Stimulated activated CD4-positive, alpha-beta T cell treated with anti-CD3 and anti-CD28 coated beads, Interleukin-1b, Interleukin-23, amount 100 ng/mL, for 24 hours (primary cell): ENCODE data around the gene STAG3.
A peak's percentile ranks its signal among the peaks of the same experiment; 100 is the strongest.
"Not testable (repeated sequence)": the region's sequence is repeated elsewhere in the genome, so short reads cannot be mapped to it uniquely, and the experiment has no call there.

Experiments used
- DNase-seq, 4 experiments: peaks; one replicate each; pipeline ENCODE4 v3.0.0-alpha.2; 2020; ENCODE audit warnings: low read depth in 4 of 4, low spot score in 1 of 4

STAG3 gene

DNA sequence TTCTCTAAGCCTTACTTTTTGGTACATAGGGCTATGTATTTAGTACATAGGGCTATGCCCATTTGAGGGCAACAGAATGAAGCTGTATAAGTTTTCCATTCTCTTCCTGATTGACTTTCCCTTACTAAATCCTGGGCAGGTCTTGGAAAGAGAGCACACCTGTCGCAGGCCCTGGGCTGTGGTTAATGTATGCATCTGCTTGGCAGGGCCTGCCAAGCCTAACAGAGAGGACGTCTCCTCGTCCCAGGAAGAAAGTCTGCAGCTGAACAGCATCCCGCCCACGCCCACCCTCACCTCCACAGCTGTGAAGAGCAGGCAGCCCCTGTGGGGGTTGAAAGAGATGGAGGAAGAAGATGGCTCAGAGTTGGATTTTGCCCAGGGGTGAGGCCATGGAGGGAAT lies 33.1 kb downstream of the STAG3 start:
- no peak for DNase-seq

DNA sequence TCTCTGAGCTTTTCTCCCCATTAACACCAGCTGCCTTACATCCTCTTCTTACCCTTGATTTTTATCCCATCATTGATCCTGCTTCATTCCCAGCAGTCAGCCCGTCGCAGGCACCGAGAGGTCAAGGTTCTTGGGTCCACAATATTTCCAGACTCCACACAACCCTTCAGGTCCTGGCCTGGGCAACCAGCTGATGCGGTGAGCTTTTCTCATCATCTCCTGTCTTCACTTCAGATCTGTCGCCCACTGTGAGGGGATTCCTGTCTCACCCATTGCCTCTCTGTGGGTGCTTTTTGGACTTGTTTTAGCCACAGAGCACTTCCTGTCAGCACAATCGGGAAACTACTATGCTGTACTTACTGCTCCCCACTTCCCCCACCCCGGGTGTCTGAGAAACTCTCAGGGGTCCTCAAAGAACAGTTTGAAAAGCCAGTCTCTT lies 33.6 kb downstream of the STAG3 start:
- no peak for DNase-seq

DNA sequence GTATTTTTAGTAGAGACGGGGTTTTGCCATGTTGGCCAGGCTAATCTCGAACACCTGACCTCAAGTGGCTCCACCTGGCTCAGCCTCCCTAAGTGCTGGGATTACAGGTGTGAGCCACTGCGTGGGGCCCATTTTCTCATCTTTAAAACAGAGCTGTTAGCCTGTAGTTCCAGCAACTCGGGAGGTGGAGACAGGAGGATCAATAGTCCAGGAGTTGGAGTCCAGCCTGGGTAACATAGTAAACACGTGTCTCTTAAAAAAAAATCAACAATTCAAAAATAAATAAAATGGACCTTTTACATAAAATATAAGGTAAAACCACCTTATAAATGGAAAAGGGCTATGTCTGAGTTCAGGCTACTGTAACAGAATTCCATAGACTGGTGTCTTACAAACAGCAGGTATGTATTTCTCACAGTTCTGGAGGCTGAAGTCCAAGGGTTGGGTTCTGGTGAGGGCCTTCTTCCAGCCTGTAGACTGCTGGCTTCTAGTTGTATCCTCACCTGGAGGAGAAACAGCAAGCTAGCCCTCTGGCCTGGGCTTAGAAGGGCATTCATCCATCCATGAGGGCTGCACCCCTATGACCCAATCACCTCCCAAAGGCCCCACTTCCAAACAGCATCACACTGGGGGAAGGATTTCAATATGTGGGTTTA lies 35.0 kb downstream of the STAG3 start:
- no peak for DNase-seq

DNA sequence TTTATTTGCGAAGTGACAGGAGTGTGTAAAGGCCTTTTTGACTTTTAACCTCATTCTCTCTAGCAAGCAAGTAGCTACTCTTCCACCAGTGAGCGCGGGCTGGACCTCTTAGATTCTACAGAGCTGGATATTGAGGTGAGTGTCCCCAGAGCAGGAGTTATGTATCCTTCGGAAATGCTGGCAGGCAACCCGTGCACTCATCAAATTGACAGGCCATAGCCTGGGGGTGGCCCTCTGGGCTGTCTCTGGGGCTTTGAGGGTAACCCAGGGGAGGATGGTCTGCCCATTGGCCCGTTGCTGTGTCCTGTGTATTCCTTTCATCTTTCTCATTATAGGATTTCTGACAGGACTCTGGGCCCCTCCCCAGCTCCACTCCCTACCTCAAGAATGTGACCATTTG lies 36.0 kb downstream of the STAG3 start:
- no peak for DNase-seq

DNA sequence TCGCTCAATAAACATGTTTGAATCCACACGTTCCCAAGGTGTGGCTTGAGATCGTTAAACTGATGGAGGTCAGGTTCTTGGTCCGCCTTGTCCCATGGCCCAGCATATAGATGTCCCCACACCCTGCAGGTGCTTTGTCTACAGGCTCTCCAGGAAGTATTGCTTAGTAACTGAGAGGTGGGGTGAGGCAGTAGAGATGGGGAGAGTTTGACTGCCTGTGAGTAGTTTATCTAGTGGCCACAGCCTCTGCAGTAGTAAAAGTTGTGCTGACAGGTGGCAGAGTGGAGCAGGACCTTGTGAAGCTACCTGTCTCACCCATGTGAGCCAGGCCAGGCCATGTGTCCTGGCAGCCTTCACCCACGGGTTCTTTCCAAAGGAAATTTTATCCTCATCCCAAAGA lies 36.6 kb downstream of the STAG3 start:
- DNase-seq = not testable (repeated sequence)

DNA sequence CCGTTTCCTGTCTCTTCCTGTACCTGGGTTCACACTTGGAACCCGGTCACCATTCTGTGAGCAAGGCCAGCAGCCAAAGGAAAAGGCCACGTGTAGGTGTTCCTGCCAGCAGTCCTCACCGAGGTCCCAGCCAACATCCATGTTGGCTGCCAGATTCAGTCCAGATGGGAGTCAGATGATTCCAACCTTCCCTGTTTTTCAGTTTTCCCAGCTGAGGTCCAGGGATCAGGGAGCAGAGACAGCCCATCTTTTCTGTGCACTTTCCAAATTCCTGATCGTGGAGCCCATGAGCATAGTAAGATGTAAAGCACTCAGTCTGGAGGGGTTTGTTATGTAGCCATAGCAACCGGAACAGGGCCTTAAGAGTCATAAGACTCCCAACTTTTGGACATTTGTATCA lies 38.2 kb downstream of the STAG3 start:
- no peak for DNase-seq

DNA sequence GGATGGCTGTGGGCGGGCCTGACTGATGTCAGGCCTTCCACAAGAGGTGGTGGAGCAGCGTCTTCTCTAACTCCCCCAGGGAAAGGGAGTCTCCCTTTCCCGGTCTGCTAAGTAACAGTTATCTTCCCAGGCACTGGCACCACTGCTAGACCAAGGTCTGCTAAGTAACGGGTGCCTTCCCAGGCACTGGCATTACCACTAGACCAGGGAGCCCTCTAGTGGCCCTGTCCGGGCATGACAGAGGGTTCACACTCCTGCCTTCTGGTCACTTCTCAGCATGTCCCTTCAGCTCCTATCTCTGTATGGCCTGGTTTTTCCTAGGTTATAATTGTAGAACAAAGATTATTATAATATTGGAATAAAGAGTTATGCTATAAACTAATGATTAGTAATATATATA lies 40.2 kb downstream of the STAG3 start:
- DNase-seq = peak; percentile 58 to 79 (median 64)

DNA sequence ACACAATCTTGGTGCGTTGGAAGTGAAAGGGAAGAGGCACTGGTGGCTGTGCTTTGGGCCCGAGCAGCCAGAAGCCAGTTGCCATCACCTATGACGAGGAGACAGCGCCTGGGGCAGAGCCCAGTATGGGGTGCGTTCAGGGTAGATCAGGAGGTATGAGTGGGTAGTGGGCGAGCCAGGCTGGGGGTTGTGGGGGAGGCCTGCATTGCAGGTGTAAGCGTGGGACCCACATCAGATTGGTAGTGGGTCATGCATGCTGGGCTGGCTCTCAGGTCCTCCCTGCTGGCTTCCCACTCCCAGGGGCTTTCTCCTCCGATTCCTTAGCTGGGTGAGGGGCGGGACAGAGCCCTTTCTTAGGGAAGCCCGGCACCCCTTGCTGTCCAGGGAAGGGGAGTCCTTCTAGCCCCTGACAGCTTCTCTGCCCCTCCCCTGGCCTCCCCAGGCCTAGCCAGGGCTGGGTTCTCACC lies 41.6 kb downstream of the STAG3 start:
- DNase-seq = no peak

DNA sequence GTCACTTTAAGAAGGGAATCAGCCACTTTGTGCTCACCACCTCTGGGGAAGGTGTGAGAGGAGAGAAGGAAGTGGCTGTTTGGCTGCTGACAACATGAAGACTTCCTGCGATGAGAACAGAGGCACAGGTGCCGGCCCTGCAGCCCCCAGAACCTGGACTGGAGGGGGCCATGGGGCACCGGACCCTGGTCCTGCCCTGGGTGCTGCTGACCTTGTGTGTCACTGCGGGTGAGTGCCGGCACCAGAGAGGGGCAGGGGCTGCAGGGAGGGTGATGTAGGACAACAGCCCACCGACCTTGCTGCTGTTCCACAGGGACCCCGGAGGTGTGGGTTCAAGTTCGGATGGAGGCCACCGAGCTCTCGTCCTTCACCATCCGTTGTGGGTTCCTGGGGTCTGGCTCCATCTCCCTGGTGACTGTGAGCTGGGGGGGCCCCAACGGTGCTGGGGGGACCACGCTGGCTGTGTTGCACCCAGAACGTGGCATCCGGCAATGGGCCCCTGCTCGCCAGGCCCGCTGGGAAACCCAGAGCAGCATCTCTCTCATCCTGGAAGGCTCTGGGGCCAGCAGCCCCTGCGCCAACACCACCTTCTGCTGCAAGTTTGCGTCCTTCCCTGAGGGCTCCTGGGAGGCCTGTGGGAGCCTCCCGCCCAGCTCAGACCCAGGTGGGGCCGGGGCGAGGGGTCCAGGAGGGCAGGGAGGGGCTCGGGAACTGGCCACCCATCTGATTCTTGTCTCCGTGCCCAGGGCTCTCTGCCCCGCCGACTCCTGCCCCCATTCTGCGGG lies 42.3 kb downstream of the STAG3 start, which contains the start of gene PVRIG:
Gene PVRIG, plus strand, starts transcription at position 149 of the 785 bp plus-strand sequence. Its CDS starts 22 bp downstream, at position 171.
- not testable (repeated sequence) for DNase-seq

DNA sequence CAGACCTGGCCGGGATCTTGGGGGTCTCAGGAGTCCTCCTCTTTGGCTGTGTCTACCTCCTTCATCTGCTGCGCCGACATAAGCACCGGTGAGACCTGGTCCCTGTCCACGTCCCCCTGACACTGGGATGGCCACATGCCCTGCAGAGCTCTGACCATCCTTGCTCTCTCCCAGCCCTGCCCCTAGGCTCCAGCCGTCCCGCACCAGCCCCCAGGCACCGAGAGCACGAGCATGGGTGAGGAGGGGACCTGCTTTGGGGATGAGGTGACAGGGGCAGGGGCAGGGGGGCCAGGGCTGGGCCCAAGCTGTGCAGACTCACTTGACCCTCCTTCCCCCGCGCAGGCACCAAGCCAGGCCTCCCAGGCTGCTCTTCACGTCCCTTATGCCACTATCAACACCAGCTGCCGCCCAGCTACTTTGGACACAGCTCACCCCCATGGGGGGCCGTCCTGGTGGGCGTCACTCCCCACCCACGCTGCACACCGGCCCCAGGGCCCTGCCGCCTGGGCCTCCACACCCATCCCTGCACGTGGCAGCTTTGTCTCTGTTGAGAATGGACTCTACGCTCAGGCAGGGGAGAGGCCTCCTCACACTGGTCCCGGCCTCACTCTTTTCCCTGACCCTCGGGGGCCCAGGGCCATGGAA lies 43.0 kb downstream of the STAG3 start:
- no peak for DNase-seq

DNA sequence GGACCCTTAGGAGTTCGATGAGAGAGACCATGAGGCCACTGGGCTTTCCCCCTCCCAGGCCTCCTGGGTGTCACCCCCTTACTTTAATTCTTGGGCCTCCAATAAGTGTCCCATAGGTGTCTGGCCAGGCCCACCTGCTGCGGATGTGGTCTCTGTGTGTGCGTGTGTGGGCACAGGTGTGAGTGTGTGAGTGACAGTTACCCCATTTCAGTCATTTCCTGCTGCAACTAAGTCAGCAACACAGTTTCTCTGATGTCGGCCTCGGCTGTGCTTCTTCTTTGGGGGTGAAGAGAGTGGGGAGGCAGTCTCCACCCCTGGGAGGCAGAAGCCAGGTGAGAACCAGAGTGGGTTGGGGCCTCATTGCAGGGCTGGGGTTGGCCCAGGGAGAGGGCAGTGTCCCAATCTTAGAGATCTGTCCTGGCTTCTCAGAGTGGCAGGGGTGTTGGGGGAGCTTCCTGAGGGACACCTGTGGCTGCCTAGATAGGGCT lies 43.6 kb downstream of the STAG3 start:
- peak in 3 of 4 experiments; percentile 34 to 79 (median 61) for DNase-seq

DNA sequence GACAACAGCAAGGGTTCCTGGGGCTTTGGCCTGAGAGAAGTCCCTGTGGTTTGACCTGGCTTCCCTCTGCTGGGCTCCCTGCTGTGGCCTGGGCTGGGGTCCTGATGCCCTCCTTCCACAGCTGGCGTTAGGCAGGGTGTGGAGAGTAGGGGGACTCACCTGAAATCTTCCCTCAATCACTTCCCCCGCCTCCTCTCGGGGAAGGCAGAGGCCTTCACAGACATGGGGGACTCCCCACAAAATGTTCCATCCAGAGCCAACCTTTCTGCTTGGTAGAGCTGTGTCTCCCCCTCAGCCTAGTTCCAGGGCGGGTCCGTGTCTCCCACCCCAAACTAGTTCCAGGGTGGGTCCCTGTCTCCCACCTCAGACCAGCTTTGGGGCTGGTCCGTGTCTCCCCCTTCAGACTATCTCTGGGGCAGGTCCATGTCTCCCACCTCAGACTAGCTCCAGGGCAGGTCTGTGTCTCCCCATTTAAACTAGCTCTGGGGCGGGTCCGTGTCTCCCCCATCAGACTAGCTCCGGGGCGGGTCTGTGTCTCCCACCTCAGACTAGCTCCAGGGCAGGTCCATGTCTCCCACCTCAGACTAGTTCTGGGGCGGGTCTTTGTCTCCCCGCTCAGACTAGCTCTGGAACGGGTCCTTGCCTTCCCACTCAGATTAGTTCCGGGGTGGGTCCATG lies 44.2 kb downstream of the STAG3 start:
- DNase-seq = no peak

DNA sequence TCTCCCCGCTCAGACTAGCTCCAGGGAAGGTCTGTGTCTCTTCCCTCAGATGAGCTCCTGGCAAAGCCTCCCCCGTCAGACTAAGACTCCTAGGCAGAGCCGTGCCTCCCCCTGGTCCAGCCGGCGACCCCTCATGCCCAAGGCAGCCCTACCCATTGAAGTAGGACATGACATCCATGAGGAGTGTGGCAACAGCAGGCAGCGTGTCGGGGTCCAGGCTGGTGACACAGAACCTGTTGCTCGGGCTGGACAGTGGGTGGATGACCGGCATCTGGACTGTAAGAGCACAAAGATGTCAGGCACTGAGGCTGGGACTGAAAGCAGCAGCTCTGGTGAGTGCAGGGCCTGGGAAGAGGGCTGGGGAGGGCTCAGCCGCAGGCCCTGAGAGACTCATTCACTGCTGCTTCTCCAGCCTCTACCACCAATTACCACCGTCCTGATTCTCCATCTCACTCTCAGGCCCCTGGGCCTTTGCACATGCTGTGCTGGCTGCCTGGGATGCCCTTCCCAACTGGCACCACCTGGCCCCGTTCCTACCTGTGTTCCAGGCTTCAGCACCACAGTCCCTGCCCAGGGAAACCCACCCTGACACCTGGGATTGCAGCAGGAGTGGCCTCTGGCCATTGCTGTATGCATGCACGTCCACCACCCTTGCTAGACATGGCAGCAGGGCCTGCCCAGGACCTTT lies 44.9 kb downstream of the STAG3 start:
- no peak for DNase-seq

DNA sequence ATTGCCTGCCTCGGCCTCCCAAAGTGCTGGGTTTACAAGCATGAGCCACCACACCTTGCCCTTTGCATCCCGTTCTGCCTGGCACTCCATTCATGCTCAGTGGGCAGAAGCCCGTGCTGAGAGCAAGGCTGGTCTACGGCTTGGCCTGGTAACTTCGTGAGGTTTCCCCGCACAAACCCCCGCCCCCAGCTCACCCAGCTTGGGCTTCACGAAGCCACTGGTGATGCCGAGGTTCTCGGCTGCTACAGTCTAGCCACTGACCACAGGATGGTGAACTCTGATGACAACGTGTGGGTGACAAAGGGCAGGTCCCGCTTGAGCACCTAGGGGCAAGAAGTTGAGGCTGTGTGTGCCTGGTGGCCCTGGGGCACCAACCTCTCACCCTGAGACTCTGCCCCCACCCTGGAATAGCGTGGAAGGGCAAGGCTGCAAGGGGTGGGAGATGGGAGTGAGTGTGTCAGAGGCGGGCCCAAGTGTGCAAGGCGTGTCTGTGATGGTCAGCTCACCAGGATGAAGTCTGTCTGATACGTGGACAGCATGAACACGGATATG lies 45.7 kb downstream of the STAG3 start:
- DNase-seq = not testable (repeated sequence)

DNA sequence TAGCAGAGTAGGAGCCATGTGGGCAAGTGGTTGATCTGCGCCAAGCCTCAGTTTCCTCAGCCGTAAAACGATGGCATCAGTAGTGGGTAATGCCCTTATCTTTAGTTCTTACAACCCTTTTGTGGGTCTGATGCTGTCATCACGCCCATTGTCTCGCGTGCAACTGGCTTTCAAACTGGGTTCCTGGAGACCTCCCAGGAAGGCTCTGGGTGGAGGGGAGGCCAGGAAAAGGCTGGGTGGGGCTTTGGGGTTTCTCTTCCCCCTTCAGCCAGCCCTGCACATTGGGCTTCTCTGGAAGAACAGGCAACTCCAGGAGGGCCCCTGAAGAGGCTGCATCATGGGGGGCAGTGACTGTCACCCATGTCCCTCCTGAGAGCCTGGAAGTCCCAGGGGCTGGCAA lies 47.2 kb downstream of the STAG3 start:
- not testable (repeated sequence) for DNase-seq

DNA sequence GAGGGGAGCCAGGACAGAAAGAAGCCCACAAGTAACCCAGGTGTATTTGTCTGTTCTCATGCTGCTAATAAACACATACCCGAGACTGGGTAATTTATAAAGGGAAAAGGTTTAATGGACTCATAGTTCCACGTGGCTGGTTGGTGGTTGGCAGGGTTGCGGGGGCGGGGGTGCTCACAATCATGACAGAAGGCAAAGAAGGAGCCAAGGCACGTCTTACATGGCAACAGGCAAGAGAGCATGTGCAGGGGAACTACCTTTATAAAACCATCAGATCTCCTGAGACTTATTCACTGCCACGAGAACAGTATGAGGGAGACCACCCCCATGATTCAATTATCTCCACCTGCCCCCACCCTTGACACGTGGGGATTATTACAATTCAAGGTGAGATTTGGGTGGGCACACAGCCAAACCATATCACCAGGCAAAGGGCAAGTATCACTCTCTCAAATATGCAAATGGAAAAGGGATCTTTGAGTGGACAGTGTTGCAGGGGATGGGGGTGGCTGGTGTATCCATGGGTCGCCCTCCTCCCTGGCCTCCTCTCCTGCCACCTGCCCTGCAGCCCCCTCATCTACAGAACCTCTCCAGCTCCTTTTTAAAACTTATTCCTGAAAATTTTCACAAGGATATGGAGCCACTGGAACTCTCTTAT lies 57.1 kb downstream of the STAG3 start:
- not testable (repeated sequence) for DNase-seq

DNA sequence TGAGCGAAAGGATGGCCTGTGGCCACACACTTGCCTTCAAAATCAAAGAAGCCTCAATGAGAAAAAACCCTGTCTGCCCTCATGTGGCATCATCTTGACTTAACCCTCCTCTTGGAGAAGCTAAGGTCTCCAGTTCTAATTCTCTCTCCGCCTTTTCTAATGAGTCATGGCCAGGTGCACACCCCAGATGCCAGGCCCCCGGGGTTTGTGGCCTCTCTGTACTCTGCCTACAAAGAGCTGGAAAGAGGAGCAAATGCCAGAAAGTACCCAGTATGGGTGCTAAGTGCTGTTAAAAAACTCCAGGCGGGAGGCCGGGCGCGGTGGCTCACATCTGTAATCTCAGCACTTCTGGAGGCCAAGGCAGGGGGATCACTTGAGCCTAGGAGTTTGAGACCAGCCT lies 62.3 kb downstream of the STAG3 start:
- not testable (repeated sequence) for DNase-seq

DNA sequence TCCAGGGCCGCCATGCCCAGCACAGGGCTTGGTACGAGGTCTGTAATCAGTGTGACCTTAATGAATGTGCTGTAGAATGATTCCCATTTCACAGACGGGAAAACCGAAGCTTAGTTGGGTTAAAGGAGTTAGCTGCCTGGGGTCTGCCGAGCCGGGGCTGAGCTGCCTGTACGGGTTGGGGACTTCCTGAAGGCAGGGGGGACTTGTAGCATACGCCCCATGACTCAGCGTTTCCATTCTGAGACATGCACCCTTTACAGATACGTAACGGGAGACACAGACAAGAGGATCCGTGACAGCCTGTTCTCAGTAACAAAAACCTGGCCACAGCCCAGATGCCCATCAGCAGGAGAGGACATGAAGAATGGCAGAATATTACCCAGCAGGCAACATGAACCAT lies 65.7 kb downstream of the STAG3 start:
- DNase-seq = peak; percentile 28 to 55 (median 38)

DNA sequence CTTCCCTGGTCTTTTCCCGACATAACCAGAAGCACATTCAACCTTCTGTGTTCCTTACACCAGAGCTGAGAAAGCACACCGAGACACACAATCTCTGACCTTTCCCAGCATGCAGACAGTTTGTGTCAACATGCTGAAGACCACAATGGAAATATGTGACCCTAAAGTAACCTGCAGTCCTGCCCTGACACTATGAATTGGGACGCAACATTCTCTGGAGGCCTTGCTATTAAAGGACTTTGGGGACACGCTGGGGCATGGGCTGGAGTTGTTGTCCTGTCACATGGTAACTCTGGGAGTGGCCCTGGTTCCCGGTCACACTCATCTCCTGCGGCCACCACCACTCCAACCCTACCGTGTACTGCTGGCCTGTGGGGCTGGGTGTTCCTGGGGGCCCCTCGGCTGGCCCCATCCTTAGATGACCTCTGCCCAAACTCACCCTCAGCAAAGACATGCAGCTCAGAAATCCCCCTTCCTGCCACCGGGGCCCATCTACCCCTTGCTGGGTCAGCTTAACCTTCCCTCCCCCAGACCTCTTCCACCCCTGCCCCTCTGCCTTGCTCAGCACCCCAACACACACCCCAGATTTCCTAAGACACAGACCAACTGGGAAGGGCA lies 67.4 kb downstream of the STAG3 start:
- DNase-seq = not testable (repeated sequence)
